ENCODE results near the gene CFAP221.

The CFAP221 gene

DNA sequence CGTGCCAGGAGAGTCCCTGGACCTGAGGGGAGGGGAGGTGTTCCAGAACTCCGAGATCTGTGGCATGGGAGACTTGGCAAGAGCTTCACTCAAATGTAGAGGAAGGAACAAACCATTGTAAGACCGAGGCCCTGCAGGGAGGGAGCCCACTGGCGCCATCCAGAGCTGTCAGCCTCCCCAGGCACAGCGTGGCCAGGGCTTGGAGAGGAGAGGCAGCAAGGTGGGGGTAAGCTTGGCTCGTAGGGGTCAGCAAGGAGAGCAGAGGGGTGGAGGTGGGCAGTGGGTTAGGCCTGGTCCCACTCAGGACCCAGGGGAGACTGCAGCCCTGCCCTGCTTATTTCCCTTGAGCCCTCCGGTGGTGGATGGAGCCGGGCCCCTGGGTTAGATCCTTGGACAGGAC is 138.3 kb downstream of the CFAP221 start:
- DNase-seq: no peak

- DNase-seq: no peak
Measured at GRCh38 chr2:119683074-119683712, 138.9 kb downstream of the CFAP221 start.

DNA sequence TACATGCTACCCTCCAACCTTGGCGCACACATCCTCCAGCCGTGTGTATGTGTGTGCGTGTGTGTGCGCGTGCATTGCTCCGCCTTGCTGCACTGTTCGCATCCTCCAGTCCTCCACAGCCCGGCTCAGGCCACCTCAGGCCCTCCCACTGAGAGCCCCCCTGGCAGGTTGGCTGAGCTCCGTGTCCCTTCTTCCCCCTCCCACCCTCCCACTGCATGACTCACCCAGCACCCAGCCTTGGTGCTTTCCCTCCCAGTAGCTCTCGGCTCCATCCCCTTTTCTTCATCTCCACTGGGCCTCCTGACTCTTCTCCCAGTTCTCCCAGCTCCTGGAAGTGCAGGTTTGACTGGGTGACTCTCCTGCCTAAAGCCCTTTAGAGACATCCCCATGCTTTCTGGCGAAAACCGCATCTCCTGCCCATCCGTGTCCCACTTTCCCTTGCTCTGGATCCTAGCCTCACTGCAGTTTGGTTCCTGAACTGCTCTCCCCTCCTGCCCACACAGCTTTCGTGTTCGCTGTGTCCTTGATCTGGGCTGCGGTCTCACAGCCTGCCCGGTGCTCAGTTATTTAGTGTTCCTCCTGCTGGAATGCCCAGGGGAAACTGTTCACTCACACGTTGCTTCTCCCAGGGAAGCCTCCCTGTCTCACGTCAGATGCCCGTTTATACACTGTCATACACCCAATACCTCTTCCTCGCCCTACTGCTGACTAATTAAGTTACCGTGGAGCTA is 139.6 kb downstream of the CFAP221 start:
- peak; percentile 16 for DNase-seq

DNA sequence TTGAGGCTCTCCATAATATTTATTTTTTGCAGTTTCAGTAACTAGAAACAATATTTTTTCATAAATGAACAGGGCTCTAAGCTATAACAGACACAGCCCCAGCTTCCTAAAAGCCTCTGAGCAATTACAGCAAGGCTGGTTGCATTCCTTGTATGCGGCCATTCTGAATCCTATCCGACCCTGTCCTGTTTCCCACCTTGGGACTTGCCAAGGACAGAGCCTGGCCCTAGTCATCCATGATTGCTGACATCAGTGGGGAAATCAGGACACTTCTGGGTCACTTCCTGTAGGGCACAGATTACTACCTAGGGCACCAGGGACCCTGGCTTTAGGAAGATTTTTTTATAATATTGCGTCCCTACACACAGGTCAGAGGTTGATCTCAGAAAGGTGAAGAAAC is 140.3 kb downstream of the CFAP221 start:
- DNase-seq: no peak

- DNase-seq: no peak
Measured at GRCh38 chr2:119688616-119689015, 144.4 kb downstream of the CFAP221 start.

GRCh38 chr2:119689218-119689617 is 145.0 kb downstream of the CFAP221 start:
- DNase-seq: no peak

DNA sequence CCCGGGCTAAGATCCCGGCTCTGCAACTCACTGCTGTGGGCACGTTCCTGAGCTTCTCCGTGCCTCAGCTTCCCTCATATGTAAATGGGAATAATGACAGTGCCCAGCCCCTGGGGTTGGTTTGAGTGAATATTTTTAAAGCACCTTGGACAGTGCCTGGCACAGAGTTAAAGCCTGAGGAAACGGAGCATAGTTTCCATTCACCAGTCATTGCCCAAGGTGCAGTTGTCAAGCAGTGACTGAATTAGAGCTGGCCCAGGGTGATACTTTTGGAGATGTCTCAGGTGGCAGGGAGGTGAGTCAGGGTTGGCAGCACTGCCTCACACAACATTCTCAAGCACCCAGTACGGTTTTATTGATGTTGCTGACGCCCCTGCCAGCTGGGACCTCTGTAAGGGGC is 146.9 kb downstream of the CFAP221 start:
- no peak for DNase-seq

GRCh38 chr2:119691651-119692245 is 147.5 kb downstream of the CFAP221 start:
- DNase-seq: no peak

DNA sequence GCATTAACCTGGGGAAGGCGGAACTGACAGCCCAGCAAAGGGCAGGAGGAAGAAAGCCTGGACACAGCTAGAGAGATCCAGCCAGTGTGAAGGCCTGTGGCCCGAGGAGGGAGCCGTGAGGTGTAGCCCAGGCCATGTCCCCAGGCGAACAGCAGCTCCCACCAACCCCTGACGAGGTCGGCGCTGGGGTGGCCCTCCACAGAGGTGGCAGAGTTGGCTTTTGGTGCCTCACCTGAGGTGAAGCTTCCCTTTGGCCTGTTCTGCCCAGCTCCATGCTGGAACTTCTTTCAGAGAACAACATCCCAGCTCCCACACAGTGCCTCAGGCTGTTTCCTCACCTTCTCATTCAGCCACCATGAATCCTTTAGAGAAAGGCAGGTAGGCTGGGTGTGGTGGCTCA is 148.1 kb downstream of the CFAP221 start:
- no peak for DNase-seq

DNA sequence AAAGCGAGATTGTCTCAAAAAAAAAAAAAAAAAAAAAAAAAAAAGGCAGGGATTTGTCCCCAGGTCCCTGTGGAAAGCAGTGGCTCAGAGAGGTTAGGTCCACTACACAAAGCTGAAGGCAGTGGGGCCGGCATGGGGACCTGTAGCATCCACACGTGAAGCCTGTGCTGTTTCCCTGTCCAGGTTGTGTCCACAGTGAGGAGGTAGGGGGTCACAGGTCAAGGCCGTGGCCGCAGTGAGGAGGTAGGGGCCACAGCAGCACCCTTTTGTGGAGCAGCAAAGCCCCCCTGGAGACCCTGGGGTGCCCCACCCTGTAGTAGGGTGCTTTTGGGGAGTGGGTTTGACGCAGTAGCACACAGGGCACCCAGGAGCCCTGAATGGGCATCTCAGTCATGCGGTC is 148.7 kb downstream of the CFAP221 start:
- DNase-seq: no peak

DNA sequence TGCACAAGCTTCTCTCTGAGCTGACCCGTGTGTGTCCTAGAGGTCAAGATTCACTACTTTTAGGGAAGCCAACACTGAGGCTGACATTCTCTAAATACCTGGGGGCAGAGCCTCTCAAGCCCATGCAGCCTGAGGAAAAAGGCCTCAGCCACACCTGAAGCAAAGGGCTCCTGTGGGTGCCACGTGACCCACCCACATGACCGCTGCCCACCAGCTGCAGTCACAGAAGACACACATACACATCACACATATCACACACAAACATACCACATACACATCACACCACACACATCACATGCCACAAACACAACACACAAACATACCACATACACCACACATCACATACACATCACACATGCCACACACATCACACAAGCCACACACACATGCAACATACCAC is 149.3 kb downstream of the CFAP221 start:
- no peak for DNase-seq

GRCh38 chr2:119693967-119694366 is 149.7 kb downstream of the CFAP221 start:
- DNase-seq: no peak

GRCh38 chr2:119694470-119694844 is 150.2 kb downstream of the CFAP221 start:
- DNase-seq: peak; percentile 29

- peak; percentile 64 for DNase-seq
Measured at GRCh38 chr2:119694845-119695521, 150.7 kb downstream of the CFAP221 start.

GRCh38 chr2:119696005-119696404 is 151.8 kb downstream of the CFAP221 start:
- DNase-seq: no peak

DNA sequence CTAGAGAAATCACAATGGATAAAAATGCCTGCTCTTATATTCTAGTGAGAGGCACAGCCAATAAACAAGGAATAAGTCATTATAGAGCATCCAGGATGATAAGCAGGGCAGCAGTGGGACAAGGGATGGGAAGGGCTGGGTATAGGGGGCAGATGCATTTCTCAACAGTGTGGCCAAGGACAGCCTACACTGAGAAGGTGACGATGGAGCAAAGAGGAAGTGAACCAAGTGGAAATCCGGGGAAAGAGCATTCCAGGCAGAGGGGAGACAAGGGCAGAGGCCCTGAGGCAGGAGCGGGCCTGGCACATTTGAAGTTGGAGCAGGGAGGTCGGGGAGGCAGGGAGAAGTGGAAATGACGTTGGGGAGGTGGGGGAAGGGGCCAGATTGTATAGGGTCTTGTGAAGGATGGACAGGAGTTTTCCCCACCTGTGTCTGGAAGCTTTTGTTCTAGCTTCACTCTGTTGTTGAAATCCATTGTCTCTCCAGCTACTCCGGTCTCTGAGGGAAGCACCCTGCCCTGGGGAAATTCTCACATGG is 152.3 kb downstream of the CFAP221 start:
- DNase-seq: no peak

DNA sequence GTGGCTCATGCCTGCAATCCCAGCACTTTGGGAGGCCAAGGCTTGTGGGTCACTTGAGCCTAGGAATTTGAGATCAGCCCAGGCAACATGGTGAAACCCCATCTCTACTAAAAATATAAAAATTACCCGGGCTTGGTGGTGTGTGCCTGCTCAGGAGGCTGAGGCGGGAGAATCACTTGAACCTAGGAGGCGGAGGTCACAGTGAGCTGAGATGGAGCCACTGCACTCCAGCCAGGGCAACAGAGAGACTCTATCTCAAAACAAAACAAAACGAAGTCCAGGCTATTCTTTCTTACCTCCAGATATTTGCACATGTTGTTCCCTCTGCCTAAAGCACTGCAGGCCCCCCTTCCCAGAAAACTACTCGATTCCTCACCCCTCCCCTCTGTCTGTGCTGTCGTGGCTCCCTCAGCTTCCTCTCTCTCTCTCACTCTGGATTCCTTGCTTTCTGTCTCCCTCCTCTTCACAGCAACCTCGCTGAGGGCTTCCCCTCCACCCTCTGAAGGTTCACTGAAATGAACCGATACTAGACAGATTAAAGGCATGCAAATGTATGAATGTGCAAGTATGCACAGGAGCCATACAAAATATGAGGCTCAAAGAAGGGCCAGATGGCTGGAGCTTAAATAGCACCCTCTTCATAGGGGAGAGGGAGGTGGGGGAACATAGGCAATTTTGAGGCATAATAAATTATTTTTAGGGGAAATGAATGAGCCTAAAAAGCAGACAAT is 153.2 kb downstream of the CFAP221 start:
- DNase-seq: no peak

- no peak for DNase-seq
Measured at GRCh38 chr2:119698246-119698645, 154.0 kb downstream of the CFAP221 start.

DNA sequence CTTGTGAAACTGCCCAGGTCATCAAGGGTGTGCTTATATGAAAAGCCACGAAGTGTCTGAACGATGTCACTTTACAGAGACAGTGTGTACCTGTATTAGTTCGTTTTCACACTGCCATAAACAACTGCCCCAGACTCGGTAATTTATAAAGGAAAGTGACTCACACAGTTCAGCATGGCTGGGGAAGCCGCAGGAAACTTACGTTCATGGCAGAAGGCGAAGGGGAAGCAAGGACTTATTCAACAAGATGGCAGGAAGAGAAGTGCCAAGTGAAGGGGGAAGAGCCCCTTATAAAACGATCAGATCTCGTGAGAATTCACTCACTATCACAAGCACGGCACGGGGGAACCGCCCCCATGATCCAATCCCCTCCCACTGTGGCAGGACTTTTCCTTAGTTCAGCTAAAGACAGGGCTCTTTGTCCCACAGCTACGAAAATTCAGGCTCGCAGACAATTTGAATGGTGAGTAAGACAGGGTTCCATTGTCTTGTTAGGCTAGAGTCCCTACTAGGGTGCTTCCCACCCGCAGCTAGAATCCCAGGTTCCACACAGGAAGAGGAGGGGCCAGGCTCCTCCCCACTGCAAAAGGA is 154.9 kb downstream of the CFAP221 start:
- no peak for DNase-seq

DNA sequence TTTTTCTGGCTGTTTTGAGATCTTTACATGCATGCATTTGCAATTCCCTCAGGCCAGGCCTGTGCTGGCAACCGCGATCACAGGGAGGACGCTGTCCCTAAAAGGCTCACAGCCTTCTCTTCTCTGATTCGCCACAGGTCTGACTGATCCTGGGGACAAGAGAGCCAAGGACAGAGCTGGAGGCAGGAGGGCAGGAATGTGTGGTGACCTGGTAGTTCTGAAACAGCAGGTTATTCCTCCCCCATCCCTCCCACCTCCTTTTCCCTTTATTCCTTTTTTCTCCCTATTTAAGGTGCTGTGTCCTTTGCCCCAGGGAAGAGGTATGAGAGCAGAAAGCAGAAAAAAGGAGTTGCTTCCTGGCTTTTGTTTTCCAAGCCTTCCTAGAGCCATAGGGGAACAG is 156.6 kb downstream of the CFAP221 start:
- no peak for DNase-seq

GRCh38 chr2:119701352-119701751 is 157.1 kb downstream of the CFAP221 start:
- DNase-seq: no peak

DNA sequence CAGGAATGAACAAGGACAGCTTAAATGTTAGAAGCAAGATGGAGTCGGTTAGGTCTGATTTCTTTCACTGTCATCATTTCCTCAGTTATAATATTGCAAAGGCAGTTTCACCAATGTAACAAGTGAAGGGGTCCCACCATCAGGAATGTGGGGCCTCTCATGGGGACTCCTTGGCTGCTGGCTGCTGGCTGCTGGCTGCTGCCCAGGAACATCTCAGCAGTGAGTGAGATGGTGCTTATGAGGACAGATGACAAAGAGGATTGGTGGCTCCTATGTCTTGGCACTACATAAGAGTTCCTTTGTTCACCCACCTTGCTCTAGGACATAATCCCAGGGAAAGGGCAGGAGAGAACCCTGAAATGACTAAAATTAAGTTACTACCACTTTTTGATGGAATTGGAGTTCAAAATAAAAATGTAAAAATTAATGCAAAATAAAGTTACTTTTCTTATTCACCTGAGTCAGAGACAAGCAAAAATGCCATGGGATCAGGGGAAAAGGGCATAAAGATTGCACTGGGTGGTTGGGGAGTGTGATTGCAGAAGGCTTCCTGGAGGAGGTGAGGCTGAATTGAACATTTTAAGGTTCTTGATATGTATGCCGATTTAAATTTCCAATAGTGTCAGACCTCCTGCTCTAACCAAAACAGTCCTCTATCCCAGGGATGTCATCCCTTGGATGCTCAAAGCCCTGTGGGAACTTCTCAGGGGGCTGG is 158.1 kb downstream of the CFAP221 start:
- DNase-seq: no peak
